Activated CD8-positive, alpha-beta memory T cell treated with anti-CD3 and anti-CD28 coated beads, Interleukin-2, amount 50 U/mL, for 24 hours (primary cell): Measurements from ENCODE around the gene NFATC2.
A peak's percentile ranks its signal among the peaks of the same experiment; 100 is the strongest.
"Not testable (repeated sequence)": the region's sequence is repeated elsewhere in the genome, so short reads cannot be mapped to it uniquely, and the experiment has no call there.

Experiments used
- DNase-seq: peaks from one replicate; pipeline ENCODE4 v3.0.0-alpha.2; 2020; ENCODE audit errors: extremely low read depth

Gene NFATC2

DNA sequence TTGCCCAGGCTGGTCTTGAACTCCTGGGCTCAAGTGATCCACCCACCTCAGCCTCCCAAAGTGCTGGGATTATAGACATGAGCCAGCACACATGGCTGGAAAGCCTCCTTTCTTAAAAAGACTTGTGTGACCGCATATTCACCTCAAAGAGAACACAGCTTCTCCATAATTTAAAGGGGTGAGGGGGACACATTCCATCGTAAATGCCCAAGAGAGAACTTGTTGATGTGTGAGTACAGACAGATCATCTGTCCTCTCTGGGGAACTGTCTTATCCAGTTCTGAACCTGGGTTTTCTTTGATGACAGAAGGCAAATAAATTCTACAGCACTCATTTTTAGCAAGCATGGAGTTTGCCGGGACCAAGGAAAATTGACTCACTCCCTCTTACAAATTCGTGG lies 47.2 kb downstream of the NFATC2 start:
- no peak for DNase-seq

GRCh38 chr20:51494241-51495110 lies 48.0 kb downstream of the NFATC2 start:
- DNase-seq: no peak

DNA sequence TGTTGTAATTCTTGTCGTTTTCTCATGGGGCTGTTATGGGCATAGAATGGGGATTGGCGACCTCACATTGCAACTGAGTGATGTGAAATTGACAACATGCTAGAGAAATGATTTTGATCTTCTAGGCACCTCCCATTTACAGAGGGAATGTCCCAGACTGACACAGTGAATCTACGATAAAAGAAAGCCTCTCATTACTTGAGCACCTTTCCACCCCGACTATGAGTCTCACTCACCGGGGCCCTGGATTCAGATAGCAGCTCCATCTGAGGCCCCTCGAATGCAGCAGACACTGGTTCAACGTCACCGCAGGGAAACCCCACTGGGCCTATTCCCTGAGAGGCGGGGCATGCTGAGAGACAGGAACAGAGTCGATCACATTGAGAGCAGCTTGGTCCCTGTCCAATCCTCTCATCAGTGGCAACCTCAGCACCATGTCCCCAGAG lies 49.1 kb downstream of the NFATC2 start:
- DNase-seq: no peak

- DNase-seq: no peak
Observed at GRCh38 chr20:51492167-51493092, 50.1 kb downstream of the NFATC2 start.

DNA sequence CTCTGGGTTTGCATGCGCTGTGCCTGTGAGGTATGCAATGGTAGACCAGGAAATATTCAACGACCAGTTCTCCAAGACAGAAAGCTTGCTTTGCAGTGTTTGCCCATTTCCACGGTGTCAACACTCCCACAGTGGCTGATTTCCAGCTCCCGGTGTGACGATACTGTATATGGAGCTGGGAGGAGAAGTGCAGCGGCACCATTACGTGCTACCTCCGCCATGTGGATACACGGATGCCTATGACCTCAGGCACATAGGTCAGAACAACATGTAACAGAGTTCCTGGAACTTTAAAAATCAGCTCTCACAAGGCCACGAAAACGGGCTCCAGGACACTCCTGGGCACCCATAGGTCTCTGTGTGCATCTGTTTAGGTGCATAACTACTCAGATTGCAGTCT lies 51.1 kb downstream of the NFATC2 start:
- no peak for DNase-seq

GRCh38 chr20:51490635-51491034 lies 51.9 kb downstream of the NFATC2 start:
- DNase-seq: no peak

DNA sequence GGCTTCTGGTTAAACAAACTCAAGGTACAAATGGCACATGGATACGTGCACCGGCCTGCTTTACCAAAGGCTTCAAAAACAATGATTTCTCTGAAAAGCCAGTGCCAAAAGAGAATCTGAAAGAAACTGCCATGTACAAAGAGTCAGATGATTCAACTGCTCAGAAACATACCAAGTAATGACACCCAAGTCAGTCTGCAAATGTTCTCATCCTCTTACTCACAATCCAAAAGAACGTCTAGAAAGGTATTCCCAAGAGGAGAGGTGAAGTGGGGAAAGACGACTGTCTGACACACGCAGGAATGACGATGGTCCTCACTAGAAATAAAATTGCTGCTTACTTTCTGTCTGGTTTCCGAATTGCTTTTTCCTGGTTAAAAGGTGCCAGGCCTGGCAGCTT lies 52.9 kb downstream of the NFATC2 start:
- no peak for DNase-seq

GRCh38 chr20:51488331-51488730 lies 54.2 kb downstream of the NFATC2 start:
- DNase-seq: no peak

DNA sequence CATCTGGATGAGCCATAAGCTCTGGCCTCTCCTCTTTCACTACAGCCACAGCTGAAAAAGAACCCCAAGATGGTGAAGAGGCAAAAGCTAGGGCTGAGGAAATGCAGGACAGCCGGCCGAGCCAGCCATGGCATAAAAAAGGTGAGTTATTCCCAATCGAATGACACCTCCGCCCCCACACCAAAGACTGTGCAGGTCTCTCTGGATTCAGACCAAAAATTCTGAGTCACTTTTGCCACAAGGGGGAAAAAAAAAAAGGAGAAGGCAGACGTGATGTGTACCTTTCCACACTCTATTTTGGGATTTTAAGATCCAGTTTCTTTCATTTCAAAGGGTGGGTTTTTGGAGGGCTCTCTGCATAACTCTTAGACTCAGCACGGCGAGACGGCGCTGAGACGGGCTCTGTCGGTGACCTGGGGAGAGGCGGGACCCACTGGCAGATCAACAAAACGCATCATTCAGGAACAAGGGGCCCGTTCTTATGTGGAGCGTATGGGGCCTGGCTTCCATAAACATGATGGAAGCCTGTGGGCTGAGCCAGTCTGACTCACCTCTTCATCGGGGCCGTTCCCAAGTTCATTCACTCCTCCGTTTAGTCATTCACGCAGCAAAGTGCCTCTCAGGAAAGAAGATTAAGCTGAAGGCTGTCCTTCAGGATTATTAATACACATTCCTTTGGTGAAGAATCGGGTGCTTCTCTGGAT lies 54.8 kb downstream of the NFATC2 start:
- no peak for DNase-seq

DNA sequence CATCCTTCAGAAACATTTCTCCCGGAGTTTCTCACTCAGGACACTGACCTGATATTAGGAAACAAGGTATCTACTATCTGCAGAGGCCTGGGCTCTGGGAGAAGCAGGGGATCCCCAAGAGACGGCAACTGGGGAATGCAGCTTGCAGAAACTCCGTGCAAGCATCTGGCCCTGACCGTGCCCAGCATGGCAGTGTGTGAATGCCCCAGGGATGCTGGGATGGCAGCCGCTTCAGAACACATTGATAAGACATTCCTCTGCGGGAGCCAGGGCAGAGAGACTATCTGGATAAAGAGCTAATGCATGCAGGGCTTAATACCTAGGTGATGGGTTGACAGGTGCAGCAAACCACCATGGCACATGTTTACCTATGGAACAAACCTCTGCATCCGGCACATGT lies 55.4 kb downstream of the NFATC2 start:
- no peak for DNase-seq

GRCh38 chr20:51486197-51487005 lies 56.1 kb downstream of the NFATC2 start:
- no peak for DNase-seq

DNA sequence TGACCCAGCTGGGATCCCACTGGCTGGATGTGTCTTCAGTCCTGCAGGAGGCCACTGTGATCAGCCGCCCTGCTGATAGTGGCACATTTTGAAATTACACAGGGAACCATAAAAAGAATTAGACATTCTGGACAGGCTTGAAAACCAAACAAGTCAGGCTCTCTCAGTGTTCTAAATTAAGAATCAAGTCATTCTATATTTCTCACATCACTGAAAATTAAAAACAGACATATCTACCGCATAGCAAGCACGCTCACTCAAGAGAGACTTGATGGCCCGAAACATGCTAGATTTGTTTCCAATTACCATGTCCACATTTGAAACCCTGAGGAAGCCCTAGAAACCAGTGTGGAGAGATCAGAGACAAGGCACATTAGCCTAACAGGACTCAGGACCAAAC lies 57.7 kb downstream of the NFATC2 start:
- DNase-seq: no peak

- no peak for DNase-seq
Observed at GRCh38 chr20:51484141-51484815, 58.2 kb downstream of the NFATC2 start.

DNA sequence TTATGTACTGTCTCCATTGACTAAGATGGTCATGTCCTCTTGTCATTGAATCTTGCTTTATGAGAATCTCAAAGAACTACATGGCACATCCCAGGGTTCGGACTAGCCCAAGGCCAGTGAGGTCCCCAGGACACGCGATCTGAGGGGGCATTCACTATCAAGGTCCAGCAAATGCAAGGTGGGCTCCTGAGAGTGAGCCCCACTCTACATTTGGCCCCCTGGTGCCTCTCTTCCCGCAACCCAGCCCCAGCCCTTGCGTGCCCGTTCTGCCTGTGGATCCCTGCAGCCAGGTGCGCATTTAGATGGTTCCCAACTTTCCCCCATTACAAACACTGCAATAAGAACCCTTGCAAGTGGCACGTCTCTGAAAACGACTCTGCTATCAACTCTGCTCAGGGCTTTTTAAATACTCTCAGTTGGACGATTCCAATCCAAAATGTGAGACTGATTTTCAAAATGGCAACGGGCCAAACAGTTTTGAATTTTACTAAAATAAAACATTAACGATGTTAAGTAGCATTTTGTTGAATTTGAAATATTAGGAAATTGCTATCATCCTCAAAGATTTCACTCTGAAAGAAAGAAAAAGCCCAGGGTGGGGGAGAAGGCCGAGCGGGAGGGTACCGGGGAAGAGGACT lies 59.6 kb downstream of the NFATC2 start:
- DNase-seq: no peak

GRCh38 chr20:51481341-51481914 lies 61.1 kb downstream of the NFATC2 start:
- DNase-seq: no peak

GRCh38 chr20:51480507-51481270 lies 61.8 kb downstream of the NFATC2 start:
- DNase-seq: peak; percentile 63

GRCh38 chr20:51476106-51476505 lies 66.4 kb downstream of the NFATC2 start:
- DNase-seq: not testable (repeated sequence)

- no peak for DNase-seq
Observed at GRCh38 chr20:51473771-51474170, 68.7 kb downstream of the NFATC2 start.

GRCh38 chr20:51473256-51473655 lies 69.3 kb downstream of the NFATC2 start:
- DNase-seq: no peak
